ENCODE measurements around the gene MED16. TPM values are rescaled to one million over a fixed set of nuclear protein-coding genes. Genes with fewer than 3 reads are reported as not detected.

MED16 gene, protein sequence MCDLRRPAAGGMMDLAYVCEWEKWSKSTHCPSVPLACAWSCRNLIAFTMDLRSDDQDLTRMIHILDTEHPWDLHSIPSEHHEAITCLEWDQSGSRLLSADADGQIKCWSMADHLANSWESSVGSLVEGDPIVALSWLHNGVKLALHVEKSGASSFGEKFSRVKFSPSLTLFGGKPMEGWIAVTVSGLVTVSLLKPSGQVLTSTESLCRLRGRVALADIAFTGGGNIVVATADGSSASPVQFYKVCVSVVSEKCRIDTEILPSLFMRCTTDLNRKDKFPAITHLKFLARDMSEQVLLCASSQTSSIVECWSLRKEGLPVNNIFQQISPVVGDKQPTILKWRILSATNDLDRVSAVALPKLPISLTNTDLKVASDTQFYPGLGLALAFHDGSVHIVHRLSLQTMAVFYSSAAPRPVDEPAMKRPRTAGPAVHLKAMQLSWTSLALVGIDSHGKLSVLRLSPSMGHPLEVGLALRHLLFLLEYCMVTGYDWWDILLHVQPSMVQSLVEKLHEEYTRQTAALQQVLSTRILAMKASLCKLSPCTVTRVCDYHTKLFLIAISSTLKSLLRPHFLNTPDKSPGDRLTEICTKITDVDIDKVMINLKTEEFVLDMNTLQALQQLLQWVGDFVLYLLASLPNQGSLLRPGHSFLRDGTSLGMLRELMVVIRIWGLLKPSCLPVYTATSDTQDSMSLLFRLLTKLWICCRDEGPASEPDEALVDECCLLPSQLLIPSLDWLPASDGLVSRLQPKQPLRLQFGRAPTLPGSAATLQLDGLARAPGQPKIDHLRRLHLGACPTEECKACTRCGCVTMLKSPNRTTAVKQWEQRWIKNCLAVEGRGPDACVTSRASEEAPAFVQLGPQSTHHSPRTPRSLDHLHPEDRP
- total RNA-seq (10 to 100 TPM; 20.3 to 20.4 TPM), polyA plus RNA-seq (ENCODE audit: insufficient read length in 2 of 2) (10 to 100 TPM; 56.5 to 66.1 TPM)
- long read RNA-seq, donor 1, transcript MED16-204 (15 exons, 3,420 nt), result major isoform, 12 of 20 reads
- long read RNA-seq, donor 1, partial matches to known transcripts, result 8 of 20 reads
- long read RNA-seq, donor 1, other reads (novel, unspliced or antisense), result 0 of 20 reads
- long read RNA-seq, donor 2, partial matches to known transcripts, result 0 of 1 reads
- long read RNA-seq, donor 2, other reads (novel, unspliced or antisense), result 0 of 1 reads
- long read RNA-seq, donor 3, partial matches to known transcripts, result 0 of 3 reads
- long read RNA-seq, donor 3, other reads (novel, unspliced or antisense), result 0 of 3 reads
- long read RNA-seq, donor 4, partial matches to known transcripts, result 12 of 14 reads
- long read RNA-seq, donor 4, other reads (novel, unspliced or antisense), result 0 of 14 reads

DNA sequence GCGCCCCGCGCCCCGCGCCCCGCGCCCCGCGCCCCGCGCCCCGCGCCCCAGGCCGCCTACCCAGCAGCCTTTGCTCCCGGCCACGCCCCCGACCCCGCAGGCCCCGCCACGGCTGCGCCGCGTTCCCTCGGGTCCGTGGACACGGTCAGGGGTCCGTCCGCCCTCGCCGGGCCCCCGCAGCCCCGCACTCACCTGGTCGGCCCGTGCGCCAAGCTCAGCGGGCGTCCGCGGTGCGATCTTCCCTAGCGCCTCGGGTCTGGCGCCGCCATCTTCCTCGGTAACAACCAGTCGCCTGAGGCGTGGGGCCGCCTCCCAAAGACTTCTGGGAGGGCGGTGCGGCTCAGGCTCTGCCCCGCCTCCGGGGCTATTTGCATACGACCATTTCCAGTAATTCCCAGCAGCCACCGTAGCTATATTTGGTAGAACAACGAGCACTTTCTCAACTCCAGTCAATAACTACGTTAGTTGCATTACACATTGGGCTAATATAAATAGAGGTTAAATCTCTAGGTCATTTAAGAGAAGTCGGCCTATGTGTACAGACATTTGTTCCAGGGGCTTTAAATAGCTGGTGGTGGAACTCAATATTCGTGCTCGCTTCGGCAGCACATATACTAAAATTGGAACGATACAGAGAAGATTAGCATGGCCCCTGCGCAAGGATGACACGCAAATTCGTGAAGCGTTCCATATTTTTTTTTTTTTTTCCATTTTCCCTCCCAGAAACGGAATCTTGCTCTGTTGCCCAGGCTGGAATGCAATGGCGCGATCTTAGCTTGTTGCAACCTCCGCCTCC lies at the start of gene MED16, which contains the start of gene RNU6-9:
MED16 (minus strand) TSS at position 294 of the 796 bp plus-strand sequence. CDS start 2,056 bp downstream, outside the sequence.
RNU6-9 (plus strand) TSS at position 591 of the 796 bp plus-strand sequence.
- peaks cover 52% of the 10 kb centered on the region for H3K36me3 ChIP-seq (ENCODE audit: control insufficient read depth, insufficient read depth, low read length)
- under 1% methylated on average over 63 of the region's 69 CpGs for WGBS (ENCODE audit: insufficient coverage)
- H3K27ac ChIP-seq (ENCODE audit: low read depth, low read length), result peak within 1 kb of the TSS; percentile 91
- H3K27me3 ChIP-seq (ENCODE audit: control insufficient read depth, insufficient read depth, low read length), result no peaks in the 10 kb centered on the region
- DNase-seq (ENCODE audit: low read depth in 4 of 6, low spot score in 6 of 6), result peak; percentile 85 to 99 (median 94)
- H3K4me3 ChIP-seq (ENCODE audit: low read depth, low read length), result peak within 1 kb of the TSS; percentile 64
- no peaks in the 10 kb centered on the region for H3K9me3 ChIP-seq (ENCODE audit: control insufficient read depth, insufficient read depth, low read length)
- peaks cover 11% of the 10 kb centered on the region for H3K4me1 ChIP-seq (ENCODE audit: control insufficient read depth, insufficient read depth, low read length)

DNA sequence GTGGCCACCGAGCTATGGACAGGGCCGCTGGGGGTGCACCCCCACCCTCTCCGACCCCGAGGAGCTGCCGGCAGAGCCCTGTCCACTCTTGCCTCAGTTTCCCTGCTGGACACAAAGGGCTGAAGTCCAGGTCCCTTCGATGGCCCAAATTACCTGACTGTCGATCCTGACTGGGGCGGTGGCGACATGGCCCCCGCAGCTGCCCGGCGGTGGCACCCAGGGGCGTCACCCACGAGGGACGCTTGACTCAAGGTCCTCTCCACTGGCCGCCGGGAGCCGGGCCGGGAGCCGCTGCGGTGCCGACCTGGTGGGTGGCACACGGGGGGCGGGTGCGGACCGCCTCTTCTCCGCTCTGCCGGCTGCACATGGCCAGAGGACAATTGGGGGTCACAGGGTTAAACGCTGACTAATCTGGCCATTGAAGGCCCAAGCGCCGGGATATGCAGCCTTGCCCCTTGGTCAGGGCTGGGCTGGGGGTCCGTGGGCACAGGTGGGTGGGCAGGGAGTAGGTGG lies 49.2 kb upstream of the MED16 start:
- WGBS (ENCODE audit: insufficient coverage), result 83% methylated on average over 32 of the region's 32 CpGs
- Histone ChIP-seq H3K4me1 (ENCODE audit: control insufficient read depth, insufficient read depth, low read length) (peaks cover 42% of the 10 kb centered on the region), H3K36me3 (ENCODE audit: control insufficient read depth, insufficient read depth, low read length) (peaks cover 63% of the 10 kb centered on the region), H3K27me3 (ENCODE audit: control insufficient read depth, insufficient read depth, low read length) (no peaks in the 10 kb centered on the region), H3K27ac (ENCODE audit: low read depth, low read length) (no peak overlapping the region), H3K4me3 (ENCODE audit: low read depth, low read length) (no peak overlapping the region), H3K9me3 (ENCODE audit: control insufficient read depth, insufficient read depth, low read length) (no peaks in the 10 kb centered on the region)
- DNase-seq (ENCODE audit: low read depth in 4 of 6, low spot score in 6 of 6), result no peak

DNA sequence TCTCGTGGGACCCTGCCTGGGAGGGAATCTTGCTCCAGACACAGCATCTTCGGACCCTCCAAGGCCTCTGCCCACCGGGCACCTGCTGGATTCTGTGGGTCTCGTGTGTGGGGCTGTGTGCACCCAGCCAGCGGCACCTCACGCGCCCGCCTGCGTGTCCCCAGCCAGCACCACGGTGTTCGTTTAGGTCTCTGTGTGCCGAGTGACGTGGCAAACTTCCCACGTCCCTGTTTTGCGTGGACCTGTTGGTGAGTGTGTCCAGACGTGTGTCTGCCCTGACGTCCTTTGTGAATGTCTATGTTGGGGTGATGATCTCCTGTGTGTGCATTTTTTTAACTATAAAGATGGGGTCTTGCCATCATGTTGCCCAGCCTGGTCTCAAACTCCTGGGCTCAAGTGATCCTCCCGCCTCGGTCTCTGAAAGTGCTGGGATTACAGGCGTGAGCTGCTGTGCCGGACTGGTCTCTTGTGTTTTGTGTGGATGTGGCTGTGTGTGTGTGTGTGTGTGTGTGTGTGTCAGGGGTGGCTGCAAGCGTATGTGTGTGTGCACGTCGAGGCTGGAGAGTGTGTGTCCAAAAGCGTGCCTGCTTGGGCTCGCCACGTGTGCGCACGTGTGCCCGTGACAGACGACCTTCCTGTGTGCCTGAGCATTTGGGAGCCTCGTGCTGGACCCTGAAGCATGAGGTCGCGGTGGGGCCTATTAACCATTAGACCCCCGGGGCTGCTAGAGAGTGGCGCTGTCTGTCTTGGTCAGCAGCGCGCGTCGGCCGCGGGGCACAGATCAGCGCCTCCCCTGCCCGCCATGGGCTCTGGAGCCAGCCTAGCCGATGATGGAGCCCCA lies 48.5 kb upstream of the MED16 start:
- no peaks in the 10 kb centered on the region for H3K27me3 ChIP-seq (ENCODE audit: control insufficient read depth, insufficient read depth, low read length)
- peaks cover 39% of the 10 kb centered on the region for H3K4me1 ChIP-seq (ENCODE audit: control insufficient read depth, insufficient read depth, low read length)
- peak overlapping the region; percentile 57 for H3K27ac ChIP-seq (ENCODE audit: low read depth, low read length)
- H3K36me3 ChIP-seq (ENCODE audit: control insufficient read depth, insufficient read depth, low read length), result peaks cover 61% of the 10 kb centered on the region
- H3K9me3 ChIP-seq (ENCODE audit: control insufficient read depth, insufficient read depth, low read length), result no peaks in the 10 kb centered on the region
- 76% methylated on average over 44 of the region's 45 CpGs for WGBS (ENCODE audit: insufficient coverage)
- no peak for DNase-seq (ENCODE audit: low read depth in 4 of 6, low spot score in 6 of 6)
- no peak overlapping the region for H3K4me3 ChIP-seq (ENCODE audit: low read depth, low read length)

DNA sequence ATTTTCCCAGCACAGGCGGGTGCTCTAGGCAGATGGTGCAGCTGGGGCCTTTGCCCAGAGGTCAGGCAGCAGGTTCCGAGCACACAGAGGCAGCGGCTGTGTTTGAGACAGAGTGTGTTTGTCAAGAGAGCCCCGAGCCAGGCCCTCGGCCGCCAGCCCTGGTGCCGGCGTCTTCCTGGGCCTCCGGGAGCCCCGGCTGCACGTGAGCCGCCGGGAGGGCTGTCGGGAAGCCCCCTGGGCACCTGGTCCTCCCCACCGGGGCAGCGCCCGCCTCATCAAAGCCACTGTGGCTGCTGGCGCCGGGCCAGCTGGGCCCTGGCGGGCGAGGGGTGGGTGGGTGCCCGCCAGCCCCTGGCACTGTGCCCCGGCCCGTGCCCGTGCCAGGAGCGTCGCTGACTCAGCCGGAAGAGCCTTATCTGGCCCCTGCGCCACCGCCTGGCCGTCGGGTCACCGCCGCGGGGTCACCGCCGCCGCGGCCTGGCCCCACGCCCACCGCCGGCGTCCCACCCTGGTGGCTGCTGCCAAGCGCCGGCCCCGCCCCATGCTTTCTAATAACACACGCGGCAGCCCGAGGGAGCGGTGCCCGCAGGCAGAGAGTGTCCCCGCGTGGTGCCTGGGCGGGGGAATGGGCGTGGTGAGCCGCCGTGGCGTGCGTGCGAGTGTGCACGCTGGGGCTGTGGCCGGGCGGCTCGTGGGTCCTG lies 47.8 kb upstream of the MED16 start:
- DNase-seq (ENCODE audit: low read depth in 4 of 6, low spot score in 6 of 6), result peak in 3 of 6 donors; percentile 40 to 84 (median 67)
- Histone ChIP-seq H3K9me3 (ENCODE audit: control insufficient read depth, insufficient read depth, low read length) (no peaks in the 10 kb centered on the region), H3K27me3 (ENCODE audit: control insufficient read depth, insufficient read depth, low read length) (no peaks in the 10 kb centered on the region), H3K27ac (ENCODE audit: low read depth, low read length) (peak overlapping the region; percentile 78), H3K36me3 (ENCODE audit: control insufficient read depth, insufficient read depth, low read length) (peaks cover 62% of the 10 kb centered on the region), H3K4me3 (ENCODE audit: low read depth, low read length) (no peak overlapping the region), H3K4me1 (ENCODE audit: control insufficient read depth, insufficient read depth, low read length) (peaks cover 39% of the 10 kb centered on the region)
- WGBS (ENCODE audit: insufficient coverage), result 28% methylated on average over 64 of the region's 64 CpGs

DNA sequence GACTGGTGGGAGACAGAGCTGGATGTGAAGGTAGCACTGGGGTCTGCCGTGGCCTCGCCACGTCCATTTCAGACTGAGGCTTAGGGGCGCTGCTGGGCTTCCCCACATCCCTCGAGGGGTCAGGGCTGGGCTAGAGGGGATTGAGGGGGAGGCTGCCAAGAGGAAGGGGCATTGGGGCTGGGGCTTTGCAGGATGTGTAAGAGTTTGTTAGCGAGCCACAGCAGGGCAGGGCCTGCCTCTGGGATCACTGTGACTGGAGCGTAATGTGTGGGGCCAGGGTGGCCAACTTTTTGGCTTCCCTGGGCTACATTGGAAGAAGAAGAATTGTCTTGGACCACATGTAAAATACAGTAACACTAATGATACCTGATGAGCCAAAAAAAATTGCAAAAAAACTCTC lies 46.9 kb upstream of the MED16 start:
- no peaks in the 10 kb centered on the region for H3K9me3 ChIP-seq (ENCODE audit: control insufficient read depth, insufficient read depth, low read length)
- H3K36me3 ChIP-seq (ENCODE audit: control insufficient read depth, insufficient read depth, low read length), result peaks cover 54% of the 10 kb centered on the region
- no peak overlapping the region for H3K4me3 ChIP-seq (ENCODE audit: low read depth, low read length)
- no peaks in the 10 kb centered on the region for H3K27me3 ChIP-seq (ENCODE audit: control insufficient read depth, insufficient read depth, low read length)
- WGBS (ENCODE audit: insufficient coverage), result 98% methylated on average over 7 of the region's 7 CpGs
- peak overlapping the region; percentile 78 for H3K27ac ChIP-seq (ENCODE audit: low read depth, low read length)
- no peak for DNase-seq (ENCODE audit: low read depth in 4 of 6, low spot score in 6 of 6)
- H3K4me1 ChIP-seq (ENCODE audit: control insufficient read depth, insufficient read depth, low read length), result peaks cover 40% of the 10 kb centered on the region

DNA sequence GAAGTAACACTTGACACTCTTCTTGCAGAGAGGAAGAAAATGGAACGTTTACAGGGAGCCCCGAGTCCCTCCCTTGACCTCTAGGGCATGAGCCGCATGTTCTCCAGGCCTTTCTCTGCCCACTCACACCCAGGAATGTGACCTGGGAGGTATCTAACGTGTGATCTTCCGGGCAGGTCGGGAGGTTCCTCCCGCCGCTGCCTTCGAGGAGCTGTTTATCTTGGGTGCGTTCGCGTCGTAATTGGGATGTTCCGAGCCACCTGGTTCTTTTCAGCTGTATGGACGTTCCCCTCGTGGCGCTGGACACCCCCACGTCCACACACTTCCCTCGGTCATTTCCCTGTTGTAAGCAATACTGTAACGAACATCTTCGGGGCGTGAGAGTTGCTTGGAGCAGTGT lies 46.5 kb upstream of the MED16 start:
- no peak overlapping the region for H3K4me3 ChIP-seq (ENCODE audit: low read depth, low read length)
- H3K9me3 ChIP-seq (ENCODE audit: control insufficient read depth, insufficient read depth, low read length), result no peaks in the 10 kb centered on the region
- peaks cover 40% of the 10 kb centered on the region for H3K4me1 ChIP-seq (ENCODE audit: control insufficient read depth, insufficient read depth, low read length)
- H3K36me3 ChIP-seq (ENCODE audit: control insufficient read depth, insufficient read depth, low read length), result peaks cover 56% of the 10 kb centered on the region
- peak overlapping the region; percentile 78 for H3K27ac ChIP-seq (ENCODE audit: low read depth, low read length)
- no peak for DNase-seq (ENCODE audit: low read depth in 4 of 6, low spot score in 6 of 6)
- no peaks in the 10 kb centered on the region for H3K27me3 ChIP-seq (ENCODE audit: control insufficient read depth, insufficient read depth, low read length)
- WGBS (ENCODE audit: insufficient coverage), result 83% methylated on average over 11 of the region's 22 CpGs

DNA sequence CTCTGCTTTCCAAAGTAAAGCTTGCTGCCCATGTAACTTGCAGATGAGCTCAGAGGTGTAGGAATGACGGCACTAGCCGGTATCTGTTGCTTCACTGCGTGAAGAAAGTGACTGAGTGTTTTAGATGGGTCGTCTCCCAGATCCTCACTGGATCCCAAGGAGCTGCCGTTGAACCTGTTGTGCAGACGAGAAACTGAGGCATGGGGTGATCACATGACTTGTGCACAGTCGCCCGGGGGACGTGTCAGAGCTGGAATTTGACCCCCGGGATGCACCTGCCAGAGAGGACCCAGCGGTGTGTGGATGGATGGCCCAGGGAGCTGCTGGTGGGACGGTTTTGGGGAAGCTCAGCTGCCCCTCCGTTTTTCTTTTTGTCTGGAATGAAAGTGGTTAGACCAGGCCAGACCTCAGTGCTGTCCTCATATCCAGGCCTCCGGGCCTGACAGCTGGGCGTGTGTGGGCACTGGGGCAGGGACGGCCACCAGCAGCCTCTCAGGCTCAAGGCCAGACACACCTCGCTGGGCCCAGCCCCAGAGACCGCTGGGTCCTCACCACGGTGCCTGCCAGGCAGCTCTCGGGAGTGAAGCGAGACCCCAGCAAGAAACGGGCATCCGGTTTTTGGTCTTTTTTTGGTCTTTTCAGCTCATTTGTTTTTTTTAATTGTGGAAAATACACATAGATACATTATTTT lies 45.4 kb upstream of the MED16 start:
- 83% methylated on average over 17 of the region's 23 CpGs for WGBS (ENCODE audit: insufficient coverage)

More for the DNA sequence above, 45.4 kb upstream of the MED16 start:
- H3K27me3 ChIP-seq (ENCODE audit: control insufficient read depth, insufficient read depth, low read length), result no peaks in the 10 kb centered on the region
- peaks cover 49% of the 10 kb centered on the region for H3K4me1 ChIP-seq (ENCODE audit: control insufficient read depth, insufficient read depth, low read length)
- H3K4me3 ChIP-seq (ENCODE audit: low read depth, low read length), result no peak overlapping the region
- no peak overlapping the region for H3K27ac ChIP-seq (ENCODE audit: low read depth, low read length)
- no peak for DNase-seq (ENCODE audit: low read depth in 4 of 6, low spot score in 6 of 6)
- H3K9me3 ChIP-seq (ENCODE audit: control insufficient read depth, insufficient read depth, low read length), result no peaks in the 10 kb centered on the region
- H3K36me3 ChIP-seq (ENCODE audit: control insufficient read depth, insufficient read depth, low read length), result peaks cover 57% of the 10 kb centered on the region

Measured in spinal cord (tissue), 10 donors.